Lower leg skin (tissue), 3 donors: ENCODE results near the gene TCF7L1.

Source experiments
- POLR2A ChIP-seq, 2 donors: fragments of 450-650 bp; IDR thresholded peaks; one replicate each; pipeline ENCODE4 v1.6.1; 2016 to 2017; ENCODE audit warnings: antibody characterized with exemption in 2 of 2, mild to moderate bottlenecking in 1 of 2, moderate library complexity in 1 of 2
- TF ChIP-seq, protein P1 (sequence below), 3 donors: fragments of 450-650 bp; IDR thresholded peaks; one replicate each; pipeline ENCODE4 v1.5.1; 2016; ENCODE audit warnings: antibody characterized with exemption in 3 of 3, mild to moderate bottlenecking in 3 of 3, moderate library complexity in 2 of 3

DNA sequence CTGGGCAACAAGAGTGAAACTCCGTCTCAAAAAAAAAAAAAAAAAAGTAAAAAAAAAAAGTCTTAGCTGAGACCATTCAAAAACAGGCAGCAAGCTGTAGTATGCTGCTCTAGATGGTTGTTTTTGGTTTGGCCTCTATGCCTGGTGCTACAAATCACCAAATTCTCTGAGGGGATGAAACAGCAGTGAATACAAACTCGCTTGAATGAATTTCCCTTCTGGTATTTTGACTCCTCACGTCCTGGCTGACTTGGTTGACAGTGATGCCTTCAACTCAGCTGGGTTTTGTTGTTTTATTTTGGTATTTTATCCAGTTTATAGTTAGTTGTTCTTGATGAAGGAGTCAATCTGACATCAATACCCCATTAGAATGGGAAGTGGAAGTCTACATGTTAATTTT lies 3.3 kb upstream of the TCF7L1 start:
- TF ChIP-seq, protein P1, sequence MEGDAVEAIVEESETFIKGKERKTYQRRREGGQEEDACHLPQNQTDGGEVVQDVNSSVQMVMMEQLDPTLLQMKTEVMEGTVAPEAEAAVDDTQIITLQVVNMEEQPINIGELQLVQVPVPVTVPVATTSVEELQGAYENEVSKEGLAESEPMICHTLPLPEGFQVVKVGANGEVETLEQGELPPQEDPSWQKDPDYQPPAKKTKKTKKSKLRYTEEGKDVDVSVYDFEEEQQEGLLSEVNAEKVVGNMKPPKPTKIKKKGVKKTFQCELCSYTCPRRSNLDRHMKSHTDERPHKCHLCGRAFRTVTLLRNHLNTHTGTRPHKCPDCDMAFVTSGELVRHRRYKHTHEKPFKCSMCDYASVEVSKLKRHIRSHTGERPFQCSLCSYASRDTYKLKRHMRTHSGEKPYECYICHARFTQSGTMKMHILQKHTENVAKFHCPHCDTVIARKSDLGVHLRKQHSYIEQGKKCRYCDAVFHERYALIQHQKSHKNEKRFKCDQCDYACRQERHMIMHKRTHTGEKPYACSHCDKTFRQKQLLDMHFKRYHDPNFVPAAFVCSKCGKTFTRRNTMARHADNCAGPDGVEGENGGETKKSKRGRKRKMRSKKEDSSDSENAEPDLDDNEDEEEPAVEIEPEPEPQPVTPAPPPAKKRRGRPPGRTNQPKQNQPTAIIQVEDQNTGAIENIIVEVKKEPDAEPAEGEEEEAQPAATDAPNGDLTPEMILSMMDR (IDR thresholded peaks at IDR 0.05) = no peak
- TF ChIP-seq POLR2A (IDR thresholded peaks at IDR 0.05) = no peak
